Vagina (tissue), 2 donors: ENCODE results near the gene E2F3.

ENCODE experiments used
- CTCF ChIP-seq, 3 experiments: fragments of 450-650 bp in 2 of 3; fragments of 200-600 bp in 1 of 3; sonication (generic) in 1 of 3; IDR thresholded peaks; one replicate each; pipeline ENCODE4 v1.5.1; 2017 to 2019; ENCODE audit warnings: antibody characterized with exemption in 3 of 3, mild to moderate bottlenecking in 2 of 3, moderate library complexity in 2 of 3
- POLR2A ChIP-seq, 2 donors: fragments of 450-650 bp; IDR thresholded peaks; one replicate each; pipeline ENCODE4 v1.6.1; 2017; ENCODE audit warnings: antibody characterized with exemption in 2 of 2, mild to moderate bottlenecking in 2 of 2, moderate library complexity in 2 of 2

GRCh38 chr6:20364327-20364726, 37.4 kb upstream of the E2F3 start:
- no peak for TF ChIP-seq CTCF (IDR thresholded peaks at IDR 0.05)
- TF ChIP-seq POLR2A (IDR thresholded peaks at IDR 0.05): no peak
